AG09309 (cell line): Measurements from ENCODE around the gene ZNF547.

Source experiments
- DNase-seq: peaks from one replicate; pipeline ENCODE4 v3.0.0-alpha.2; 2010; ENCODE audit warnings: low read depth
- H3K4me3 ChIP-seq: 2 replicates; pipeline ENCODE4 v1.5.1; 2011; ENCODE audit warnings: mild to moderate bottlenecking, low read depth, low read length, moderate library complexity; ENCODE audit not compliant: control insufficient read depth
- TF ChIP-seq, protein P1 (sequence below): IDR thresholded peaks from 2 replicates; pipeline ENCODE4 v1.5.1; 2011; ENCODE audit warnings: mild to moderate bottlenecking, low read depth, low read length, inconsistent platforms; ENCODE audit not compliant: insufficient read depth, control insufficient read depth; ENCODE audit errors: missing control alignments

Gene ZNF547

DNA sequence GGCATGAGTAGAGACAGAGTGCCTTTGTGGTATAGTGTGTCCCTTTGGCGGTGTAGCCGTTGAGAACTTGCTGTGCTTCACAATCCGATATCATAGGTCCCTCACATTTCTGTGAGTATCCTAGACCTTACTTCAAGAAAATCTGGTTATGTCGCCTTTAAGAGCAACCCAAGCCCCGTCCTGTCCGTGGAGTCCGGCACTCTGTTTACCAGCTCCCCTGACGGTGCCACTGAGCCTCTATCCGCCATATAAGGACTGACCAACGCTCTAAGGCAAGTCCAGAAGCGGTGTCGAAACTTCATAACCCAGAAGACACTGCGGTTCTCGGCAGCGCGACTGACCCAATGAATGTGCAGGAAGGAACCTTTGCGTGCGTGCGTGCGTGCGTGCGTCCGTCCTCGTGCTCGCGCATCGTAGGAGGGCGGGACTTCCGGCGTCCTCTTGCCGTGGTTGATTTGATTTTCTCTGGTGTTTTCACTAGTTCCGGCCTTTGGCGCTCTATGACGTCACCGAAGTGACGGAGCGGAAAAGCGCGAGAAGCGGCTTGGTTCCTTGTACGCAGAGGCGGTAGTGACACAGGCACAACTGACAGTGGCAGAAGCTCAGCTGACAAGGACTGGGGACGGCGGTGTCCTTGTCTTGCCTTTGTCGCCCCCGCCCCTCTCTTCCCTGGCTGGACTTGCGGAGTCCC is at the start of gene ZNF547, which contains the start of gene TRAPPC2B:
TSS of gene ZNF547 (plus strand) at position 555 of the 691 bp plus-strand sequence. CDS start 5,005 bp downstream, outside the sequence.
TSS of gene TRAPPC2B (plus strand) at position 555 of the 691 bp plus-strand sequence. CDS start 1,283 bp downstream, outside the sequence.
- TF ChIP-seq, protein P1, sequence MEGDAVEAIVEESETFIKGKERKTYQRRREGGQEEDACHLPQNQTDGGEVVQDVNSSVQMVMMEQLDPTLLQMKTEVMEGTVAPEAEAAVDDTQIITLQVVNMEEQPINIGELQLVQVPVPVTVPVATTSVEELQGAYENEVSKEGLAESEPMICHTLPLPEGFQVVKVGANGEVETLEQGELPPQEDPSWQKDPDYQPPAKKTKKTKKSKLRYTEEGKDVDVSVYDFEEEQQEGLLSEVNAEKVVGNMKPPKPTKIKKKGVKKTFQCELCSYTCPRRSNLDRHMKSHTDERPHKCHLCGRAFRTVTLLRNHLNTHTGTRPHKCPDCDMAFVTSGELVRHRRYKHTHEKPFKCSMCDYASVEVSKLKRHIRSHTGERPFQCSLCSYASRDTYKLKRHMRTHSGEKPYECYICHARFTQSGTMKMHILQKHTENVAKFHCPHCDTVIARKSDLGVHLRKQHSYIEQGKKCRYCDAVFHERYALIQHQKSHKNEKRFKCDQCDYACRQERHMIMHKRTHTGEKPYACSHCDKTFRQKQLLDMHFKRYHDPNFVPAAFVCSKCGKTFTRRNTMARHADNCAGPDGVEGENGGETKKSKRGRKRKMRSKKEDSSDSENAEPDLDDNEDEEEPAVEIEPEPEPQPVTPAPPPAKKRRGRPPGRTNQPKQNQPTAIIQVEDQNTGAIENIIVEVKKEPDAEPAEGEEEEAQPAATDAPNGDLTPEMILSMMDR: no peak
- H3K4me3 ChIP-seq: peak within 1 kb of the TSS; percentile 63
- peak; percentile 97 for DNase-seq

DNA sequence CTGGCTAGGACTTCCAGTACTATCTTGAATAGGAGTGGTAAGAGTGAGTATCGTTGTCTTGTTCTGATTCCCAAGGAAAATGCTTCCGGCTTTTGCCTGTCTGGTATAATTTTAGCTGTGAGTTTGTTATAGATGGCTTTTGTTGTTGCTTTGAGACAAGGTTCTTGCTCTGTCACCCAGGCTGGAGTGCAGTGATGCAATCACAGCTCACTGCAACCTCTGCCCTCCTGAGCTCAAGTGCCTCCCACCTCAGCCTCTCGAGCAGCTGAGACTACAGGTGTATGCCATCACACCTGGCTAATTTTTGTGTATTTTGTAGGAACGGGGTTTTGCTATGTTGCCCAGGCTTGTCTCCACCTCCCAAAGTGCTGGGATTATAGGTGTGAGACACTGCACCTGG is 49.2 kb upstream of the ZNF547 start:
- DNase-seq: no peak
- TF ChIP-seq, protein P1: no peak

DNA sequence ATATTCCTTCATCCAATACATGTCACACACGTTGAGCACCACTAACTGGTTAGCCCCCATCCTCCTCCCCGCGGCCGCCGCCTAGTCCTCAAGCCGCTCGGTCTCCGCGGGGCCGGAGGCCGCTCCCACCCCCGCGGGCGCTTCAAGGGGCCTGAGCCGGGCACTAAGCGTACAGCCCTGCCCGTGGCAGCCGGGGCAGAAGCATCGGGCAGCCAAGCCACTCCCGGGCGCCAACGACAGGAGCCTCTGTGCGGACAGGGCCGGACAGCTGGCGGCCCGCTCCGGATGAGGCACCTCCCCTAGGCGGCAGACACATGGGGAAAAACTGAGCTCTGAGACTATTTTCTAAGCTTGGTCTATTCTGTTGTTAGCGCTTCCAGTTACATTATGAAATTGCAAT is 45.8 kb upstream of the ZNF547 start:
- H3K4me3 ChIP-seq: no peak overlapping the region

More for the DNA sequence above, 49.2 kb upstream of the ZNF547 start:
- H3K4me3 ChIP-seq: no peak overlapping the region

DNA sequence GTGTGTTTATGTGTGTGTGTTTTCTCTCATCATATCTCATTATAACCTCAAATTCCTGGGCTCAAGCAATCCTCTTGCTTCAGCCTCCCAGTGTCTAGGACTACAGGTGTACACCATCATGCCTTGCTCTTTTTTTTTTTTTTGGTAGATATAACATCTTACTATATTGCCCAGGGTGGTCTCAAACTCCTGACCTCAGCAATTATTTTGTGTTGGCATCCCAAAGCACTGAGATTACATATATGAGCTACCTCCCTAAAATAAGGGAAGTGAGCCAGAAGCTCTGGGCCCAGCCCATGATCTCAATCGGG is 43.5 kb upstream of the ZNF547 start:
- H3K4me3 ChIP-seq: peak overlapping the region; percentile 85
- no peak for DNase-seq
- TF ChIP-seq, protein P1: no peak

More for the DNA sequence above, 45.8 kb upstream of the ZNF547 start:
- TF ChIP-seq, protein P1: no peak
- DNase-seq: no peak

DNA sequence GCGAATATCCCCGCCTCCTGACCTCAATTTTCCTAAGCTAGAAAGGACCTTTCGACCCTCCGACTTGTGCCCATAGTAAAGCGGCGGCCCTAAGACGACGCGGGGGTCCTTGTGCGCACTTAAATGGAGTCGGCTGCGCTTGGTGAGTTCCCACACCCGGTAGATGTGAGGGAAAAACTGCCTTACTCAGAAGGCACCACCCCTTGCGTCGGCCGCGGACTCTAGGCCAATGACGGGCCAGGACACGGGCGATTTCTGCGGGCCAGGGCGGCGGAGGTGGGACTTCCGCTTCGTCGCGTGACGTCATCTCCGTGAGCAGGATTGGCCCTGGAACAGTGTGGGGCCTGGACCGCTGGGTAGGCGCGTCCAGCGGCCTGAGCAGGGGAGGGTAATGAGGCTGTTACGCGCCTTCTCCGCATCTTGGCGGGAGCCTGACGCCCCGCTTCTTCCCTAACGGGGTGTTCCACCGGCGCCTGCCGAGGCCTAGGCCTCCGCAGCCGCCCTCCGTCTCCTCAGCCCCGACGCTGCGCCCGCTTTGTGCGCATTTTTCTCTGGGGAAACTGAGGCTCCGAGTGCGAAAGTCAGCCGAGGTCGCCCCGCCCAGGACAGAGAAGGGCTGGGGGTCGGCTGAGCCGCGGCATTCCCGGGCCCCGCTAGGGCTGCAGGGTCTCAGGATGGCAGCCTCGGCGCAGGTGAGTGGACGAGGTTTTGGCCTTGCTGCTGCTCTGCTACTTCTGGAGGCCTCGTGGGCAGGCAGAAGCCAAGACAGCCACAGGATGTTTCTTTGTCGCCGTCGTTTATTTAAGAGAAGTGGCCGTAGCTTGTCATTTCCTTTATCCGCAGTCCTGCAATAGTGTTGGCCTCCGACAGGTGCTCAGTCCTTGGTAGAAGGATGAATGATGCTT is 42.9 kb upstream of the ZNF547 start, which contains the start of gene ZNF543:
TSS of gene ZNF543 (plus strand) at position 293 of the 905 bp plus-strand sequence. CDS start at position 675, 382 bp downstream.
- DNase-seq: peak; percentile 74
- peak within 1 kb of the TSS; percentile 85 for H3K4me3 ChIP-seq
- TF ChIP-seq, protein P1: no peak

DNA sequence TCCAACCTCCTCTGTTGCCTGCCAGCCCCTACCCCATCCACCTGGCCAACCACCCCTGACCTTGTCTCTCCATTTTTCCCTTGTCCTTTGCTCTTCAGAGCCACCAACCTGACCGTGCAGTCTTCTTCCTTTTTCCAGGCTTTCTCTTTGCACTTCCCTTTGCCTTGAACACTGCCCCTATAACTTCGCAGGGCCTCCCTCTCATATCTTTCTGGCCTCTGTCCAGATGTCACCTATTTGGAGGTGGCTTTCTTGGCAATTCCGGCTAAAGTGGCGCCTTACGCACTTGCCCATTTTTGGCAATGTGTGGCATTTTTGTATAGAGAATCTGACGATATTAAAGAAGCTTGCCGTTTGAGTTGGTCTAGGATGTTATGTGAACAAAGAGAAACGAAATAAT is 42.2 kb upstream of the ZNF547 start:
- no peak for DNase-seq
- peak overlapping the region; percentile 85 for H3K4me3 ChIP-seq
- TF ChIP-seq, protein P1: no peak
